Measurements from ENCODE around the gene SLITRK2.

DNA sequence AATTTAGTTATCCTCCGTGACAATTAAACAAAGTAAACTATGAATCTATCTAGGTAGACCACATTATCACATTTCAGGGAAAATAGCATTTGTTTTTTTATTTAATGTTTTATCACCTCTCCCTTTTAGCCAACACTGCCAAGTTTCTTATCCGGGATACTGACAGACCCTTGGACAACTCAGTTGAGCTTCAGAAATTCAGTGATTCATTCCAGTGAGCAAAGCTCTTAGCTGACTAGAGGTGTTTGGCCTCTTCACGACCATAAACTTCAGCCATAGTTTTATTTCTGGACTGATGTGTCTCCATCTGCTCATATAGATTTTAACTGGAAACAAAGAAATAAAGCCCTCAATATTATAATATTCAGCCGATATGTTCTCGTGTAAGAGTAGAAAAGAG lies 15.2 kb downstream of the SLITRK2 start:
- TF ChIP-seq, protein P1, sequence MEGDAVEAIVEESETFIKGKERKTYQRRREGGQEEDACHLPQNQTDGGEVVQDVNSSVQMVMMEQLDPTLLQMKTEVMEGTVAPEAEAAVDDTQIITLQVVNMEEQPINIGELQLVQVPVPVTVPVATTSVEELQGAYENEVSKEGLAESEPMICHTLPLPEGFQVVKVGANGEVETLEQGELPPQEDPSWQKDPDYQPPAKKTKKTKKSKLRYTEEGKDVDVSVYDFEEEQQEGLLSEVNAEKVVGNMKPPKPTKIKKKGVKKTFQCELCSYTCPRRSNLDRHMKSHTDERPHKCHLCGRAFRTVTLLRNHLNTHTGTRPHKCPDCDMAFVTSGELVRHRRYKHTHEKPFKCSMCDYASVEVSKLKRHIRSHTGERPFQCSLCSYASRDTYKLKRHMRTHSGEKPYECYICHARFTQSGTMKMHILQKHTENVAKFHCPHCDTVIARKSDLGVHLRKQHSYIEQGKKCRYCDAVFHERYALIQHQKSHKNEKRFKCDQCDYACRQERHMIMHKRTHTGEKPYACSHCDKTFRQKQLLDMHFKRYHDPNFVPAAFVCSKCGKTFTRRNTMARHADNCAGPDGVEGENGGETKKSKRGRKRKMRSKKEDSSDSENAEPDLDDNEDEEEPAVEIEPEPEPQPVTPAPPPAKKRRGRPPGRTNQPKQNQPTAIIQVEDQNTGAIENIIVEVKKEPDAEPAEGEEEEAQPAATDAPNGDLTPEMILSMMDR (optimal IDR thresholded peaks at IDR 0.05 in 1 of 3, IDR thresholded peaks at IDR 0.05 in 1 of 3, conservative IDR thresholded peaks at IDR 0.05 in 1 of 3; ENCODE audit: extremely low read depth in 1 of 3, insufficient read depth in 2 of 3, low read length in 3 of 3): no peak
- TF ChIP-seq EZH2 (IDR thresholded peaks at IDR 0.05; ENCODE audit: low read length): no peak

All from keratinocyte (primary cell).